PFSK-1 (cell line): ENCODE data around the gene LIME1.

Experiments
- FOXP2 ChIP-seq: optimal IDR thresholded peaks from 2 replicates; pipeline ENCODE3; 2011; ENCODE audit warnings: borderline replicate concordance, control low read depth, inconsistent platforms; ENCODE audit not compliant: insufficient read depth; ENCODE audit errors: extremely low read length, extremely low read depth
- POLR2AphosphoS5 ChIP-seq: IDR thresholded peaks from 2 replicates; pipeline ENCODE4 v1.6.1; 2012; ENCODE audit warnings: low read depth, mild to moderate bottlenecking, control low read depth, low read length, moderate library complexity
- REST ChIP-seq, 2 experiments: IDR thresholded peaks; 2 replicates each; pipeline versions ENCODE4 v1.6.1 to v1.8.0; 2011 to 2012; ENCODE audit warnings: low read depth in 2 of 2, low read length in 2 of 2, control low read depth in 1 of 2, inconsistent platforms in 1 of 2, mild to moderate bottlenecking in 1 of 2, moderate library complexity in 1 of 2; ENCODE audit not compliant: insufficient read depth in 1 of 2
- SIN3A ChIP-seq: IDR thresholded peaks from 2 replicates; pipeline ENCODE4 v1.6.1; 2012; ENCODE audit warnings: mild to moderate bottlenecking, low read length, moderate library complexity, borderline replicate concordance; ENCODE audit not compliant: insufficient read depth
- TAF1 ChIP-seq: IDR thresholded peaks from 2 replicates; pipeline ENCODE4 v1.6.1; 2012; ENCODE audit warnings: low read length, control low read depth, borderline replicate concordance; ENCODE audit not compliant: insufficient read depth

LIME1 gene

GRCh38 chr20:63753381-63753780, 16.9 kb downstream of the LIME1 start:
- TF ChIP-seq REST (IDR thresholded peaks at IDR 0.05; ENCODE audit: insufficient read depth in 1 of 2, low read depth in 2 of 2, low read length in 2 of 2) (no peak), POLR2AphosphoS5 (no peak), SIN3A (no peak), TAF1 (no peak), FOXP2 (no peak)

- TF ChIP-seq SIN3A (no peak), POLR2AphosphoS5 (no peak), FOXP2 (no peak), TAF1 (no peak), REST (IDR thresholded peaks at IDR 0.05; ENCODE audit: insufficient read depth in 1 of 2, low read depth in 2 of 2, low read length in 2 of 2) (no peak)
Measured at GRCh38 chr20:63754008-63754407, 17.5 kb downstream of the LIME1 start.

GRCh38 chr20:63755933-63756647, 19.6 kb downstream of the LIME1 start:
- TF ChIP-seq SIN3A = no peak
- no peak for TF ChIP-seq FOXP2
- no peak for TF ChIP-seq POLR2AphosphoS5
- no peak for TF ChIP-seq TAF1
- TF ChIP-seq REST (IDR thresholded peaks at IDR 0.05; ENCODE audit: insufficient read depth in 1 of 2, low read depth in 2 of 2, low read length in 2 of 2) = no peak

- TF ChIP-seq POLR2AphosphoS5 (no peak), TAF1 (no peak), SIN3A (no peak), REST (IDR thresholded peaks at IDR 0.05; ENCODE audit: insufficient read depth in 1 of 2, low read depth in 2 of 2, low read length in 2 of 2) (no peak), FOXP2 (no peak)
Measured at GRCh38 chr20:63756648-63756991, 20.2 kb downstream of the LIME1 start.
